HG03469 (cell line): ENCODE measurements around the gene PIK3AP1.

Experiments used
- ATAC-seq: cut with Tn5 transposase; IDR thresholded peaks from one replicate; pipeline ENCODE4 v1.9.1; 2021; ENCODE audit warnings: mild to moderate bottlenecking, moderate library complexity, moderate number of reproducible peaks; ENCODE audit not compliant: unreplicated experiment

The PIK3AP1 gene

GRCh38 chr10:96648297-96648696 lies 72.0 kb downstream of the PIK3AP1 start:
- ATAC-seq = no peak

- ATAC-seq = no peak
Observed at GRCh38 chr10:96647466-96647865, 72.8 kb downstream of the PIK3AP1 start.

- no peak for ATAC-seq
Observed at GRCh38 chr10:96646751-96647166, 73.6 kb downstream of the PIK3AP1 start.

DNA sequence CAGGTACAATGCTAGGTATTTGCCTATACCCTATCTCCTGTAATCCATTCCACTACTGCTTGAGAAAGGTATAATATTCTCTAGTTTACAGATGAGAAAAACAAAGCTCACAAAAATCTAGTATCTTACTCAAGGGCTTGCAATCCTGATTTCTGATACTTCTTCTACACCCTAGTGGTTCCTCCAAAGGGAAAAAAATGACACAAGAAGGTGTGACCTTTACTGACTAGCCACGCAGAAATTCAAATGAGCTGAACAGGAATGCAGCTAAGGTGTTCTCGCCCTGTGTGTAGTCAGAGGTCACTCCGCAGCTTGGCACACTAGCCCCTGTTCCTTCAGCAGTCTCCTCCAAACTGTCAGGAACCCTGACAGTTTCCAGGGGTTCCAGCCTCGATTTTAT lies 74.0 kb downstream of the PIK3AP1 start:
- no peak for ATAC-seq

- ATAC-seq = no peak
Observed at GRCh38 chr10:96645191-96645721, 75.1 kb downstream of the PIK3AP1 start.

- ATAC-seq = no peak
Observed at GRCh38 chr10:96643920-96644319, 76.4 kb downstream of the PIK3AP1 start.

DNA sequence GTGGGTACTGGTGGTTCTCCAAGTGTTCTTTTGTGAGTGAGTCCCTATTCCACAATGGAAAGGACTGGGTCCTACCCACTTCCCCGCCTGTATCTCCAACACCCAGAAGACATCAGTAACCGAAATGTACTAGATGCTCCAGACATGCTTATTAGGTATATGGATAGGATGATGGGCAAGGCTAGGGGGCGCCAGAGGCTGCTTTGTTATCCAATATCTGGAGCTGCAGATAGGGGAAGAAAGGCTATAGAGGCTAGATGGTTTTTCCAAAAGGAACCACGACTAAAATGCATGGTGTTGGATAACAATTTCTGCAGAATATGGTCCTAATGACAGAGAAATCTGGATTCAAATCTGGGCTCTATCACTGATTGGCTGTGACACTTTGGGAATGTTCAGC lies 77.3 kb downstream of the PIK3AP1 start:
- no peak for ATAC-seq

- no peak for ATAC-seq
Observed at GRCh38 chr10:96642530-96642929, 77.8 kb downstream of the PIK3AP1 start.

GRCh38 chr10:96641396-96642295 lies 78.7 kb downstream of the PIK3AP1 start:
- ATAC-seq = no peak

DNA sequence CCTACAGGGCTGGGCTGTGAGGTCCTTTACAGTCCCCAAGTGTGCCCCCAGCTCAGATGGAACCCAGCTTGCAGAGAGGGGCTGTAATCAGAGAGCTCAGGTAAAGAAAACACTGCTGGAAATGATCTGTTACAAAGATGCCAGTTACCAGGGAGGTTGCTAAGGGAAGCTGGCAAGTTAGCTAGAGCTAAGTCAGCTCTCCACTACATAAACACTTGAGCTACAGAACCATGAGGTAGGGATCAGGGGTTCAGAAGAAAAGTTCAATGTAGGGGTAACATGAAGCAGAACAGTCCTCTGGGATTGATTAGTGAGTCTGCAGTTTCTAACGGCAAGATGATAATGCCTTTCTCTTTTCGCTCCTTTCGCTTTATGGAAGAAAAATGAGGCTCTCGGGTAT lies 80.4 kb downstream of the PIK3AP1 start:
- no peak for ATAC-seq

- ATAC-seq = no peak
Observed at GRCh38 chr10:96638696-96639095, 81.6 kb downstream of the PIK3AP1 start.

DNA sequence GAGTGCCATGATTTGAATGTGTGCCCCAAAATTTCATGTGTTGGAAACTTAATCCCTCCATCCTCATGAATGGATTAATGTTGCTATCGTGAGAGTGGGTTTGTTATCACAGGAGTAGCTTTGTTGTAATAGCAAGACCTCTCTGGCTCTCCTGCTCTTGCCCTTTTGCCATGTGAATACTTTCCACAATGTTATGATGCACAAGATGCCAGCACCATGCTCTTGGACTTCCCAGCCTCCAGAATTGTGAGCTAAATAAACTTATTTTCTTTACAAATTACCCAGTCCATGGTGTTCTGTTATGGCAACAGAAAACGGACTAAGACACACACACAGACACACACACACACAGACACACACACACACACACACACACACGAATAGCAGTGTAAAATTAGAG lies 82.2 kb downstream of the PIK3AP1 start:
- ATAC-seq = no peak

- ATAC-seq = no peak
Observed at GRCh38 chr10:96637709-96638108, 82.6 kb downstream of the PIK3AP1 start.

DNA sequence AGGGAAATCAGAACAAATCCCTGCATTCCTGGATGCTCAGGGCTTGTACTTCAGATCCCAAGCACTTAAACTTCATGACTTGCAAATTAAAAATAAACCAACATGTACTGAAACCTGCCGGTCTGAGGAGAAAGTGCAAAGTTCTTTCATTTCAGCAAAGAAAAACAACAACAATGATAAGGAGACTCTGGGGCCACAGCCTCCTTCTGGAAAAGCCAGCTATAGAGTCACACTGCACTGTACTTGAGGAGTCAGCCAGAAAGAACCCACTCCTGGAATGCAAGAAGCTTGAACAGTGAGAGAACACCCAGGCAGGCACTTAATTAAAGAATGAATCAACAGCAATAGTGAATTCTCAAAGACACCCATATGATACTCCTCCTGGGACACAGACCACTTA lies 83.8 kb downstream of the PIK3AP1 start:
- no peak for ATAC-seq

DNA sequence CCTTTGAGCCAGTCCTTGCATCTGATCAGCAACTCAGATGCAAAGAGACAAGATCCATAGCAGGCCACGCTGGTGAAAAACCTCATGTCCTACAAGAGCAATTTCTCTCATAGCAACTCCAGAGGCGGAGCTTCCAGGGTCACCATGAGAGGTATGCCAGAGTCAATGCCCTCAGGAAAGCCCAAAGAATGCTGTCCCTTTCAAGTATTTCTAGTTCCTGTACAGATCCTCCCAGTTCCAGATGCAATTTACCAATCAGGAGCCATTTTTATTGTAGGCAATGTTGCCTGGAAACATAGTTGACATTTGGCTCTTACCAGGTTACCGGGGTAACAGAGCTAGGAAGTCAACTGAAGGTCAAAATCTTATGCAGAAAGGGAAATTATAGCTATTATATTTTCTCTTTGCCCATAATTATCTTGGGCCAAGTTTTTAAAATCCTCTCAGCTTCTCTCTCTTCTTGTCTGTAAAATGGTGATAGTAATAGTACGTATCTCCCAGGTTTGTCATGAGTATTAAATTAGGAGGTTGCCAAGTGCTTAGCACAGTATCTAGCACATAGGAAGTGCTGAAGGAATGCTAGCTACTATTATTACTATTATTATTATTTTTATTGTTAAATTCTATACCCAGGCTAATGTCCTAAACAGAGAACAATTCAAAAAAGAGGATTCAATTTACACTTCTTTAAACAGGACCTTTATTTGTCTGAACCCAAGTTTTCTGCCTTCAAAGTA lies 87.2 kb downstream of the PIK3AP1 start:
- no peak for ATAC-seq

- no peak for ATAC-seq
Observed at GRCh38 chr10:96627292-96627691, 93.0 kb downstream of the PIK3AP1 start.

GRCh38 chr10:96626795-96627194 lies 93.5 kb downstream of the PIK3AP1 start:
- ATAC-seq = no peak

DNA sequence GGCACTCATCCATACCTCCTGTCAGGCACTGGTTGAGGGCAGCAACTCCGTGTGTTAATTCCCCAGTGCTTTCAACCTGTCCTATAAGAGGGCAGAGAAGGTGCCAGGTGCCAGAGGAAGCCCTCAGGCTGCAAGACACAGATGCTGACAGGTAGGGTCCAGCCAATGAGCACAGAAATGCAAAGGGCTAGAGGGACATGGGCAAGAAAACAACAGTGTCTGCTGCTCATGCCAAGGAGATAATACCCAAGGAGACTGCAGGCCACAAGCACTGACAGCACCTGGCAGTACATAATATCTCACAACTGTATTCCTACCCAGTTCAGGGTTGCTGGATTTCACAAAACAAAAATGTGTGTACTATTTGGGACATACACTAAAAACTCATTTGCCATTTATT lies 95.1 kb downstream of the PIK3AP1 start:
- ATAC-seq = no peak

GRCh38 chr10:96622013-96622787 lies 98.1 kb downstream of the PIK3AP1 start:
- no peak for ATAC-seq

- ATAC-seq = no peak
Observed at GRCh38 chr10:96619796-96620773, 100.2 kb downstream of the PIK3AP1 start.
